ENCODE data around the gene ZNF644. TPM values are rescaled to one million over a fixed set of nuclear protein-coding genes. Genes with fewer than 3 reads are reported as not detected.
"Not testable (repeated sequence)": the region's sequence is repeated elsewhere in the genome, so short reads cannot be mapped to it uniquely, and the experiment has no call there.

ZNF644 gene
- polyA plus RNA-seq, 1 of the 3 experiments (the other 2 are of a cell fraction): 5.6 TPM

GRCh38 chr1:90892196-90892595 is 129.6 kb downstream of the ZNF644 start:
- peaks cover 7 to 15% of the 10 kb centered on the region in 2 experiments for H3K36me3 ChIP-seq (replicated peaks in 1 of 2; ENCODE audit: control insufficient read depth in 1 of 2, insufficient read depth in 2 of 2, low read length in 1 of 2)
- H3F3A ChIP-seq (replicated peaks; ENCODE audit: insufficient read depth); H2AFZ ChIP-seq (ENCODE audit: low read depth); H3K27ac ChIP-seq (ENCODE audit: low read depth in 2 of 2, low read length in 1 of 2); POLR2A ChIA-PET; DNase-seq; CTCF ChIA-PET; H3K9me2 ChIP-seq; H3K4me2 ChIP-seq; H3K9me3 ChIP-seq; H3K4me1 ChIP-seq (ENCODE audit: control insufficient read depth in 1 of 2, insufficient read depth in 2 of 2, low read depth in 1 of 2, low read length in 1 of 2); H3K9ac ChIP-seq; H3K4me3 ChIP-seq (ENCODE audit: low read depth in 2 of 2, low read length in 1 of 2); H3K27me3 ChIP-seq (ENCODE audit: insufficient read depth); H3K79me2 ChIP-seq (ENCODE audit: insufficient read depth); H4K20me1 ChIP-seq (ENCODE audit: insufficient read depth): not testable (repeated sequence)
- over 99% methylated on average over 17 of the region's 20 CpGs for WGBS (ENCODE audit: low lambda C conversion rate)

GRCh38 chr1:90891756-90892155 is 130.1 kb downstream of the ZNF644 start:
- H3K9me3 ChIP-seq; H3K9ac ChIP-seq; H4K20me1 ChIP-seq (ENCODE audit: insufficient read depth); H3F3A ChIP-seq (replicated peaks; ENCODE audit: insufficient read depth); H3K27ac ChIP-seq (ENCODE audit: low read depth in 2 of 2, low read length in 1 of 2); H3K4me1 ChIP-seq (ENCODE audit: control insufficient read depth in 1 of 2, insufficient read depth in 2 of 2, low read depth in 1 of 2, low read length in 1 of 2); DNase-seq; H3K4me3 ChIP-seq (ENCODE audit: low read depth in 2 of 2, low read length in 1 of 2); H3K27me3 ChIP-seq (ENCODE audit: insufficient read depth); POLR2A ChIA-PET; H2AFZ ChIP-seq (ENCODE audit: low read depth); H3K4me2 ChIP-seq; H3K9me2 ChIP-seq; H3K79me2 ChIP-seq (ENCODE audit: insufficient read depth); CTCF ChIA-PET: not testable (repeated sequence)
- H3K36me3 ChIP-seq (replicated peaks in 1 of 2; ENCODE audit: control insufficient read depth in 1 of 2, insufficient read depth in 2 of 2, low read length in 1 of 2): peaks cover 5 to 11% of the 10 kb centered on the region in 2 experiments
- no CpG with 5 or more reads among the region's 28 CpGs for WGBS (ENCODE audit: low lambda C conversion rate)

- no peak for TF ChIP-seq REST (IDR thresholded peaks at IDR 0.05; ENCODE audit: low read depth, low read length)
- no peak for TF ChIP-seq RCOR1 (IDR thresholded peaks at IDR 0.05; ENCODE audit: low read length)
- TF ChIP-seq NFIC (IDR thresholded peaks at IDR 0.05; ENCODE audit: borderline replicate concordance): no peak
- no peak for TF ChIP-seq TCF12 (IDR thresholded peaks at IDR 0.05)
- TF ChIP-seq MXI1 (IDR thresholded peaks at IDR 0.05; ENCODE audit: low read depth, low read length): no peak
- no peak for TF ChIP-seq RFX5 (IDR thresholded peaks at IDR 0.05; ENCODE audit: low read length)
- no peak for TF ChIP-seq PBX3 (IDR thresholded peaks at IDR 0.05)
- no peak for TF ChIP-seq EP300 (IDR thresholded peaks at IDR 0.05; ENCODE audit: borderline replicate concordance in 1 of 2, low read depth in 1 of 2, low read length in 1 of 2)
- no peaks in the 10 kb centered on the region for H3K79me2 ChIP-seq (ENCODE audit: insufficient read depth)
- WGBS (ENCODE audit: low lambda C conversion rate): 19% methylated on average over 3 of the region's 3 CpGs
- H3F3A ChIP-seq (replicated peaks; ENCODE audit: insufficient read depth): no peaks in the 10 kb centered on the region
- H3K4me1 ChIP-seq (ENCODE audit: control insufficient read depth in 1 of 2, insufficient read depth in 2 of 2, low read depth in 1 of 2, low read length in 1 of 2): no peaks in the 10 kb centered on the region
- CTCF ChIA-PET: interaction anchor here (0.6 kb wide), 1 partner anchor 310 kb away, joined by 3 read pairs; no protein-coding TSS in a partner anchor
- H3K9ac ChIP-seq: no peak overlapping the region
- no peak overlapping the region for H3K4me2 ChIP-seq
- no peaks in the 10 kb centered on the region for H3K9me2 ChIP-seq
- H3K27ac ChIP-seq (ENCODE audit: low read depth in 2 of 2, low read length in 1 of 2): no peak overlapping the region
- no peaks in the 10 kb centered on the region for H4K20me1 ChIP-seq (ENCODE audit: insufficient read depth)
- peaks cover 6% of the 10 kb centered on the region; the same call in 1 of the 2 replicates for H3K9me3 ChIP-seq
- POLR2A ChIA-PET: no interaction called here
- no peak overlapping the region for H2AFZ ChIP-seq (ENCODE audit: low read depth)
- H3K36me3 ChIP-seq (replicated peaks in 1 of 2; ENCODE audit: control insufficient read depth in 1 of 2, insufficient read depth in 2 of 2, low read length in 1 of 2): no peaks in the 10 kb centered on the region
- no peak overlapping the region for H3K4me3 ChIP-seq (ENCODE audit: low read depth in 2 of 2, low read length in 1 of 2)
- no peaks in the 10 kb centered on the region for H3K27me3 ChIP-seq (ENCODE audit: insufficient read depth)
- no peak for DNase-seq
These were observed 139.6 kb downstream of the ZNF644 start for GRCh38 chr1:90882221-90882620.
